GM23248 (cell line): ENCODE measurements around the gene TMEM181. TPM values are rescaled to one million over a fixed set of nuclear protein-coding genes. Genes with fewer than 3 reads are reported as not detected.

Experiments used
- DNase-seq: peaks from one replicate; pipeline ENCODE4 v3.0.0-alpha.2; 2015
- H2AFZ ChIP-seq: fragments of 200-600 bp; sonication (generic); 2 replicates; pipeline ENCODE4 v1.6.1; 2016; ENCODE audit warnings: antibody characterized with exemption
- H3F3A ChIP-seq: fragments of 200-600 bp; sonication (generic); 2 replicates; pipeline ENCODE4 v1.6.1; 2016; ENCODE audit warnings: mild to moderate bottlenecking, antibody characterized with exemption, mixed run types; ENCODE audit not compliant: insufficient read depth
- H3K27ac ChIP-seq: fragments of 200-600 bp; sonication (generic); 2 replicates; pipeline ENCODE4 v1.5.1; 2016; ENCODE audit warnings: mild to moderate bottlenecking
- H3K27me3 ChIP-seq: fragments of 200-600 bp; sonication (generic); replicated peaks from 2 replicates; pipeline ENCODE4 v1.6.1; 2016; ENCODE audit warnings: mild to moderate bottlenecking; ENCODE audit not compliant: insufficient read depth
- H3K36me3 ChIP-seq: fragments of 200-600 bp; sonication (generic); 2 replicates; pipeline ENCODE4 v1.6.1; 2016; ENCODE audit warnings: low read depth, mild to moderate bottlenecking
- H3K4me1 ChIP-seq: fragments of 200-600 bp; sonication (generic); 2 replicates; pipeline ENCODE4 v1.6.1; 2016; ENCODE audit warnings: mild to moderate bottlenecking; ENCODE audit not compliant: insufficient read depth
- H3K4me2 ChIP-seq: fragments of 200-600 bp; sonication (generic); one replicate; pipeline ENCODE4 v1.6.1; 2016; ENCODE audit warnings: mild to moderate bottlenecking; ENCODE audit not compliant: unreplicated experiment
- H3K4me3 ChIP-seq: fragments of 200-600 bp; sonication (generic); 2 replicates; pipeline ENCODE4 v1.5.1; 2016; ENCODE audit warnings: mild to moderate bottlenecking
- H3K79me2 ChIP-seq: fragments of 200-600 bp; sonication (generic); 2 replicates; pipeline ENCODE4 v1.6.1; 2016; ENCODE audit warnings: mild to moderate bottlenecking; ENCODE audit not compliant: insufficient read depth
- H3K9ac ChIP-seq: fragments of 200-600 bp; sonication (generic); 2 replicates; pipeline ENCODE4 v1.6.1; 2016; ENCODE audit warnings: mild to moderate bottlenecking
- H3K9me2 ChIP-seq: fragments of 200-600 bp; sonication (generic); 2 replicates; pipeline ENCODE4 v1.6.1; 2016; ENCODE audit warnings: mixed run types, mild to moderate bottlenecking, moderate library complexity; ENCODE audit not compliant: insufficient read depth
- H3K9me3 ChIP-seq: fragments of 200-600 bp; sonication (generic); one replicate; pipeline ENCODE4 v1.6.1; 2017; ENCODE audit warnings: low read depth
- H4K20me1 ChIP-seq: fragments of 200-600 bp; sonication (generic); 2 replicates; pipeline ENCODE4 v1.6.0; 2016; ENCODE audit not compliant: insufficient read depth
- EZH2 ChIP-seq: fragments of 200-600 bp; sonication (generic); IDR thresholded peaks from 2 replicates; pipeline ENCODE4 v1.6.1; 2018; ENCODE audit warnings: antibody characterized with exemption, mild to moderate bottlenecking; ENCODE audit not compliant: insufficient read depth, poor library complexity, severe bottlenecking
- EZH2phosphoT487 ChIP-seq: fragments of 200-600 bp; sonication (generic); IDR thresholded peaks from 2 replicates; pipeline ENCODE4 v1.6.1; 2018; ENCODE audit warnings: antibody characterized with exemption, moderate library complexity, mild to moderate bottlenecking, low read depth; ENCODE audit not compliant: insufficient read depth
- WGBS, 2 experiments: methylation state at CpG; one replicate each; pipeline ENCODE4 v1.1.6; 2015 to 2017; ENCODE audit warnings: low lambda C conversion rate in 2 of 2, low coverage in 1 of 2; ENCODE audit errors: missing lambda C conversion rate in 2 of 2; 5-methylcytosine and 5-hydroxymethylcytosine counted together
- in situ Hi-C: fragments of 300-500 bp; cut with MboI; formaldehyde crosslinking; loops from 2 replicates; pipeline ENCODE4 v1.15.0; 2020
- polyA plus RNA-seq: library from polyadenylated mRNA; unstranded; fragments of >200 nt; fragmentation: Nextera tagmentation; extraction: Ambion mirVana; gene quantifications from 2 replicates; pipeline ENCODE4 v1.2.1, GENCODE V29; 2016
- total RNA-seq: library from RNA; depleted of rRNA; stranded (reverse); fragments of >200 nt; shearing (Covaris generic); gene quantifications from 2 replicates; pipeline ENCODE4 v1.2.3, GENCODE V29; 2014

TMEM181 gene
- total and polyA plus RNA-seq, 2 experiments from 2014 or later: 30.7 to 52.6 TPM

DNA sequence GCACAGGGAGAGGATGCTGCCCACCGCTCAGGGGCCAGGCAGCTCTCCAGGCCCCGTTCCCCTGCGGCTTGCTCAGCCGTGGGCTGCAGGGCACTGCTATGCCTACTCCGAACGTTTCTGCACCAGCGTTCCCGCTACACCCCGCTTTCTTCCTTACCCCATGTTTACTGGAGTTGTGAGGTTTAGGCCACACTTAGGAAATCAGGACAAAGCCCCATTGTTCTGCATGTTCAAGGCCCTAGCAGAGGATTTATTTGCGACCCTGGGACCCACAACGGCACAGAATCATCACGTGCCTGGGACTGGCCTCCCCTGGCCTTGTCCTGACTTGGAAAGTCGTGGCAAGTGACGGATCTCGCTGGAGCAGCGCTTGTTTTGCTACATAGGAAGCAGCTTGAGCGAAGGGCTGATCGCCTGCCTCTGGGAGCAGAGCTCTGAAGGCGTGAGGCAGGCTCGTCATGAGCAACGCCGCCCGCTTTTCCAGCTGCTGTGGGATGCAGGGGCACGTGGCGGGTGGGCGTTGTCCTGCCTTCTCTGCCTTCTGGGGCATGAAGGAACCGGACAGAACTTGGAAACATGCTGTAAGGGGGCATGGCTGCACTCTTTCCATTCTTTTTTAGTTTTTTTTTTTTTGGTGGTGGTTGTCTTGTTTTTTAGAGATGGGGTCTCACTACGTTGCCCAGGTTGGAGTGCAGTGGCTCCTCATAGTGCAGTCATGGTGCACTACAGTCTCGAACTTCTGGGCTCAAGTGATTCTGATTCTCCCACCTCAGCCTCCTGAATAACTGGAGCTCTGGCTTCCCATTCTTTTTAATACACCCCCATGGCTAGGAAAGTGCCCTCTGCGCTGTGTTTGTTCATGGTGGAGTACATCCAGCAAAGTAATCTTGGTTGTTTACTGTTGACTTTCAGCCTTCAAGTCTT is 14.6 kb upstream of the TMEM181 start:
- Histone ChIP-seq H2AFZ (no peak overlapping the region), H3K27me3 (no peaks in the 10 kb centered on the region), H3K9me2 (no peaks in the 10 kb centered on the region), H3K79me2 (no peaks in the 10 kb centered on the region), H3K4me1 (no peaks in the 10 kb centered on the region), H3K4me3 (no peak overlapping the region), H3K9me3 (no peaks in the 10 kb centered on the region), H3K9ac (no peak overlapping the region), H4K20me1 (no peaks in the 10 kb centered on the region), H3F3A (no peaks in the 10 kb centered on the region), H3K4me2 (no peak overlapping the region), H3K36me3 (no peaks in the 10 kb centered on the region), H3K27ac (no peak overlapping the region)
- WGBS, 2 experiments: 67 to 73% methylated on average over 30 of the region's 30 CpGs
- DNase-seq: no peak
- in situ Hi-C loops: no loop called here
- TF ChIP-seq EZH2 (no peak), EZH2phosphoT487 (no peak)

DNA sequence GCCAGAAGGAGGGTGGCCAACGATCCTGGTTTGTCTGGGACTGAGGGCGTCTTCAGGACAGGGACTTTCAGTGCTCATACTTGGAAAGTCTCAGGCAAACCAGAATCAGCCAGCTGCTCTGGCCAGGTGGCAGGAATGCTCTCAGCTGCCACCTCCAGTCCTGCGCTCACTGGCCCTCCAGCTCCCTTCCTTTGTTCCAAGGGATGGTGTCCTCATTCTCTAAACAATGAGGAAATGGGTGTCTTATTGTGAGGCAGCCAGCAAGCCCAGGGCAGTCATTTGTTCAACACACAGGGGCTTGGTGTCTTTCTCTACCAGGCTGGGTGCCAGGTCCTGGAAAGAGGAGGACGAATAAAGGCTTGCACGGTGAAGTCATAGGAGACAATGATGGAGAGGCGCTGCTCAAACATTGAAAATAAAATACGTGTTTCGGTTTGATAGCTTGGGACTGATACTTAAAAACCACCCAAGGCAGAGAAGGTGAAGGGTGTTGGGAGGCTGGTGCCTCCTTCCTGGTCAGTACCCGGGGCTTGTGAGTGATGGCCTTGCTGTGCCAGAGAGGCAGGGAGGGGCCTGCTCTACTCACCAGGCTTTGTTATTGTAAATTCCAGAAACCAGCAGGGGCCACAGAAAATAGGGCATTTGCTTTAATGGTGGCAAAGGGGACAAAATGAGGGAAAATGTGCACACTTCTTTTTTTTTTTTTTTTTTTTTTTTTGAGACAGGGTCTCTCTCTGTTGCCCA is 11.3 kb upstream of the TMEM181 start:
- no peak overlapping the region for H3K27ac ChIP-seq
- no peak overlapping the region for H2AFZ ChIP-seq
- H3K9ac ChIP-seq: no peak overlapping the region
- no peaks in the 10 kb centered on the region for H3K9me3 ChIP-seq
- 72% methylated on average over 9 of the region's 9 CpGs for WGBS, 2 experiments
- H3F3A ChIP-seq: no peaks in the 10 kb centered on the region
- in situ Hi-C loops: no loop called here
- no peaks in the 10 kb centered on the region for H3K36me3 ChIP-seq
- H3K4me3 ChIP-seq: no peak overlapping the region
- H4K20me1 ChIP-seq: no peaks in the 10 kb centered on the region
- H3K4me1 ChIP-seq: no peaks in the 10 kb centered on the region
- H3K27me3 ChIP-seq: no peaks in the 10 kb centered on the region; the same call in 1 of the 2 replicates
- no peaks in the 10 kb centered on the region for H3K79me2 ChIP-seq
- H3K4me2 ChIP-seq: no peak overlapping the region
- TF ChIP-seq EZH2 (no peak), EZH2phosphoT487 (no peak)
- no peak for DNase-seq
- H3K9me2 ChIP-seq: no peaks in the 10 kb centered on the region

DNA sequence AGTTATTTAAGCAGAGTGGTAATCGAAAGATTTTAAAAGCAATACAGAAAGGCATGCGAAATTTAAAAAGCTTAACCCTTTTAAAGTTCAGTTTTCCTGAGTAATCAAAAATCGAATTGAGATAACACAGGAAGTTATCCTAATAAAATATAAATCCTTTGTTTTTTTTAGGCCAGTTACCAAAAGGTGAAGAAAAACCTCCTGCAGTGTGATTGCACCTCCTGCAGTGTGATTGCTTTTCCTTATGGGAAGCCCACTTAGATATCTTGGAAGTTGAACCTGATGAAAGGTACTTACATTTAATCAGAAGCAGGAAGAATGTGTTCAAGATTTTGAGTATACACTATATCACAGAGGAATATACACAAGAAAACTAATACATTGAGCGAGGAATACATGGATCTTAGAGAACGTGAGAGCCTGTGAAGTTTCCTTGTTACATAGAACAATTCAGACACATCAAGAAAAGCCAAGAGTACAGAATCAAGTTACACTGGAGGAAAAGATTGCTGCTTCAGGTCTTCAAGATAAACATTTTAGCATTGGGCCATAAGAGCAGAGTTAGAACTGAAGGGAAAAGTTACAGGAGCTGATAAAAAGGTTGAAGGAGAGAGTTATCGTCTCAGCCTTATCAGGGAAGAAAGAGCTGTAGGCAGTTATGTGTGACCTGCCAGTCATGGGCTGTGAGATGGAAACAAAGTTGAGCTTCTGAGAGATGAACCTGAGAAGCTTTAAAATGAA is 7.7 kb upstream of the TMEM181 start:
- Histone ChIP-seq H2AFZ (0 out of 2 replicates have a peak overlapping the region, but pooled peaks have one; percentile 19), H3K9me3 (no peaks in the 10 kb centered on the region), H4K20me1 (no peaks in the 10 kb centered on the region), H3K36me3 (no peaks in the 10 kb centered on the region), H3K9me2 (no peaks in the 10 kb centered on the region), H3F3A (no peaks in the 10 kb centered on the region), H3K27ac (no peak overlapping the region), H3K4me2 (no peak overlapping the region), H3K9ac (no peak overlapping the region), H3K79me2 (no peaks in the 10 kb centered on the region), H3K4me3 (no peak overlapping the region), H3K4me1 (no peaks in the 10 kb centered on the region), H3K27me3 (no peaks in the 10 kb centered on the region; the same call in 1 of the 2 replicates)
- no peak for TF ChIP-seq EZH2phosphoT487
- TF ChIP-seq EZH2: no peak
- 59 to 67% methylated on average over 6 of the region's 6 CpGs for WGBS, 2 experiments
- in situ Hi-C loops: no loop called here
- no peak for DNase-seq

DNA sequence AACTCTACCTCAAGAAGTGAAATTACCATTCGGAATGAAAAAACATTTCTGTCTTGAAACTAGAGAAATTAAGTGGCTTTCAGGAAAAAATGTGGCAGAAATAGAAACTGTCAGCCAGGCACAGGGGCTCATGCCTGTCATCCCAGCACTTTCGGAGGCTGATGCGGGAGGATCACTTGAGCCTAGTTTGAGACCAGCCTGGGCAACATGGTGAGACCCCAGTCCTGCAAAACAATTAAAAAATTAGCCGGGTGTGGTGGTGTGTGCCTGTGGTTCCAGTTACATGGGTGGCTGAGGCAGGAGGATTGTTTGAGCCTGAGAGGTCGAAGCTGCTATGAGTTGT is 7.1 kb upstream of the TMEM181 start:
- H3K9me2 ChIP-seq: no peaks in the 10 kb centered on the region
- H3K4me2 ChIP-seq: no peak overlapping the region
- whole genome bisulfite sequencing, 2 experiments: 57 to 64% methylated on average over 5 of the region's 5 CpGs
- no peak overlapping the region for H3K27ac ChIP-seq
- no peak for DNase-seq
- H3K27me3 ChIP-seq: no peaks in the 10 kb centered on the region; the same call in 1 of the 2 replicates
- no peaks in the 10 kb centered on the region for H3K4me1 ChIP-seq
- H3K4me3 ChIP-seq: no peak overlapping the region
- H3K79me2 ChIP-seq: no peaks in the 10 kb centered on the region
- in situ Hi-C loops: no loop called here
- TF ChIP-seq EZH2: no peak
- TF ChIP-seq EZH2phosphoT487: no peak
- 0 out of 2 replicates have a peak overlapping the region, but pooled peaks have one; percentile 19 for H2AFZ ChIP-seq
- no peaks in the 10 kb centered on the region for H3F3A ChIP-seq
- H4K20me1 ChIP-seq: no peaks in the 10 kb centered on the region
- no peak overlapping the region for H3K9ac ChIP-seq
- no peaks in the 10 kb centered on the region for H3K36me3 ChIP-seq
- H3K9me3 ChIP-seq: no peaks in the 10 kb centered on the region
